Embryonic facial prominence (tissue), 1 donor: Measurements from ENCODE around the gene SLC12A8.

Source experiments
- DNase-seq: peaks from one replicate; pipeline ENCODE4 v3.0.0-alpha.2; 2016; ENCODE audit errors: extremely low spot score

The SLC12A8 gene

DNA sequence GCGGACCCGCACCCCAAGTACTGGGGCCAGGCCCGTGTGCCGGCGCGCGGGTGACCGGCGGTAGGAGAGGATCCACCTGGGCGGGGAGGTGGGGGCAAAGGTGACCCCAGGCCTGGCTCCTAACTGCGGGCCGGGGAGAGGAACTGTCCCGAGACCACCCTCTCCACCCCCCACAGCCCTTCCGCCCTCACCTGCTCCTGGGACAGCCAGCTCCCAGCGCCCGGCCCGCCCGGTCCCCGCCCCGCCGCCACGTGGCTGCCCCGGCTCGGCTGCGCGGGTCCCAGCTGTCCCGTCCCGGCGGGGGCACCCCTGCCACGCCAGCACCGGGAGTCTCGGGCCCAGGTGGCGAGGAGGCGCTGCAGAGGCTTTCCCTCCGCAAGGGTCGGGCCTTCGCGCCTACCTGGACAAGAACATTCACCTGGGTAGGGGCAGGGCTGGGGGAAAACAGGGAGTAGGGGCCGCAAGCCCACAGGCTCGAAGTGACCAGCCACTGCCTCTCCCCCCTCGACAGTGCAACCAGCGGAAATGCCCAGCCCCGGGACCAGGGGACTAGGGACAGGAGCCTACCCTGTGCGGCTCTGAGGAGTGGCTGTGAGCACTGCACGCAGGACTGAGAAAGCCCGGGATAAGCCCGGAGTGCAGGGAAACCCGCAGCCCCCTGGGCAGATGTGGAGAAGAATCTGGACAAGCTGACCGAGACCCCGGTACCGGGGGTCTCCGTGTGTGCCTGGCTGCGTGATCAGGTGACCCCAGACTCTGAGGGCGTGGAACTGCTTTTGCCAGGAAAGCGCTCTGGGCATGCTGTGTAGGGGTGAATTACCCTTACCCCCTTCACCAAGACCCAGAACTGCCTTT is at the start of gene SLC12A8:
Gene SLC12A8 (minus strand): TSS at position 240 of the 855 bp plus-strand sequence. CDS start 1,399 bp downstream, outside the sequence.
- DNase-seq: no peak

DNA sequence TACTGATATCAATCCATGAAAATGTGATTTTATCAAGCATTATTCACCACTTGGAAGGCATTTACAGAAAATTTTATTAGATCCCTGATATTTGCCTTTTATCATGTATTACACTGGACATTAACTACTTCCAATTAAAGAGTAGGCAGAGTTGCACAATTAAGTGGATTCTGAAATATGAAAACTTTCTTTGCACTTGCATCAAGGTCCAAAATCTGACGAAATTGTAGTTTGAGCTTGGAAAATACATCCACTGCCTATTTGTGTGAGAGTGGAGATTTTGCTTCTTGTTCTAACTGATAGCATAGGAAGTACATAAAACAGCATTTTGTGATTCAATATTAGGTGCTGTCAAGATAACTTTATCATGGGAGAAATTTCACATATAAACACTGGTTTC is 49.6 kb upstream of the SLC12A8 start:
- no peak for DNase-seq

- no peak for DNase-seq
These were observed 48.5 kb upstream of the SLC12A8 start for GRCh38 chr3:125261031-125261430.

- DNase-seq: no peak
These were observed 47.6 kb upstream of the SLC12A8 start for GRCh38 chr3:125260158-125260557.

DNA sequence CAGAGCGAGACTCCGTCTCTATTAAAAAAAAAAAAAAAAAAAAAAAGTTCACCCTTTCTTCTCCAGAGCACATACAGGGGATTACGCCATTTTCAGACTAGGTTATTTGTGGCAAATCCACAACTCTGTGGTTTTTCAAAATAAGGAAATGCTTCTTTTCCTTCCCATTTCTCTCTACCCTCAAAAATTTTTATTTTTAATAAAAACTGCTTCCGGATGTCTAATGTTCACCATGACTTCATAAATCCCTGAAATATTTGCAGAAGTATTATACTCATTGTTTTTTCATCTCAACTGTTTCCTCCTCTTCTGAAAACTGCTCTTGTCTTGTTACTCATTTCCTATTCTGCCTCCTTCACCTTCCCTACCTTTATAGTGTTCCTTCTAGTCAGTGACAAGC is 45.0 kb upstream of the SLC12A8 start:
- no peak for DNase-seq

GRCh38 chr3:125256675-125257074 is 44.1 kb upstream of the SLC12A8 start:
- no peak for DNase-seq

DNA sequence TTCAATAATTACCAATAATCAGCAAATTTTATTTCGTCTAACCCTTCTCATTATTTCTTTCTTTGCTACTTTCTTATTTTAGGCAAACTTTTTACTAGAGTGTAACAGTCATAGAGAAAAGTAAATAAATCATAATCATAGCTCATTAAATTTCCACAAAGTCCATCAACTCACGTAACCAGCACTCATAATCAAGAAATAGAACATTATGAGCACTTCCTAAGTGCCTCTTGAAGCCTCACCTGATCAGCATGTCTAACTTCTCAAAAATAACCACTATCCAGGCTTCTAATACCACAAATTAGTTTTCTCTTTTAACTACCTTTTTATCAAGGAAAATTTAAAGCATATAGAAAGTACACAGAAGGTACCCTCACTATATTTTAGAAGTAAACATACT is 38.4 kb upstream of the SLC12A8 start:
- DNase-seq: no peak

DNA sequence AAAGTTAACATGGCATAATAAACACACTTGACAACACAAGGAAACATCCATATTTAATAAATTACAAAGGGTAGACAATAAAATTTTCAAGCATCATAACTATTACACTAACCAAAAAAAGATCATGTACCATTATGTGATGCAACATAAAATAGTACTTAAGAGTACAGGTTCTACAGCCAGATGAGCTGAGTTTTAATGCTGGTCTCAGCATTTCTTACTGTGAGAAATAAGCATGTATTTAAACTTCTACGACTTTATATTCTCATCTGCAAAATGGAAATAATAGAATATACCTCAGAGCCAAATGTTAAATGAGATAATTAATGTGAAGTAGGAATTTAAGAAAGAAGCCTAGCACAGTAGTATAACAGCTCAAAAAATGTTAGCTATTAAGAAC is 33.7 kb upstream of the SLC12A8 start:
- no peak for DNase-seq

DNA sequence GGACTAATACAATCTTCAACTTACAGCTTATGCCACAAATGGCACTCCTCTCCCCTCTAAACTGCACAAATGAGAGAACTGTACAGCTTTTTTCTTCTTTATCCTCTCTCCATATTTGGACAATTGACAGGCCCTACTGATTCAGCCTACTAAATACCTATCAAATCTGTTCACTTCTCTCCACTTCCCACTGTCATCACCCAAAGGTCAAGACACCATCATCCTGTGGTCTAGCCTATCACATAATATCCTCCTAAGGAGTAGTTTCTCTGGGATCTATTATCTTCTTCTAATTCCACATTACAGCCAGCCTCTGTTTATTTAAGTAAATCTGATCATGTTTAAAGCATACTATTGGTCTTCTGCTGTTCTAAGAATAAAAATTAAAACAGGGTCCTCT is 33.0 kb upstream of the SLC12A8 start:
- no peak for DNase-seq

- DNase-seq: no peak
These were observed 27.9 kb upstream of the SLC12A8 start for GRCh38 chr3:125240496-125240895.

- DNase-seq: no peak
These were observed 26.7 kb upstream of the SLC12A8 start for GRCh38 chr3:125239266-125239665.

GRCh38 chr3:125238759-125239158 is 26.2 kb upstream of the SLC12A8 start:
- no peak for DNase-seq

GRCh38 chr3:125236331-125236903 is 23.9 kb upstream of the SLC12A8 start:
- DNase-seq: no peak

GRCh38 chr3:125234831-125235230 is 22.3 kb upstream of the SLC12A8 start:
- DNase-seq: no peak

DNA sequence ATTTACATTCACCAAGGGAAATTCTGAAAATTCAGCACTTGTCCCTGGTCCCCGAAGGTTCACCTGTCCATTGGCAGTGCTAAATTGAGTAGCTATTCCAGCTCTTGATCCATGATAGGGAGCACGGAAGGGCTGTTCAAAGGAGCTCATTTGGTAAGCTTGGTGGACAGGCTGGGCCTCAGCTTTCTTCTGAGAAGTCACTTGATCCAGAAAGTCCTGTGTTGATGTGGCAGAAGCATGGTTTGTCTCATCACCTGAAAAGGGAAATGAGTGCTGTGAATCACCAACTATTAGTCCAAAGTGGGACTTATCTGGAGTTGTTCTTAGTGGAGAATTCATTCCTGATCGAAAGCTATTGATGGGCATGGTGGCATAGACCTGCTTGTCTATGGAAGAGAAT is 19.9 kb upstream of the SLC12A8 start:
- no peak for DNase-seq

DNA sequence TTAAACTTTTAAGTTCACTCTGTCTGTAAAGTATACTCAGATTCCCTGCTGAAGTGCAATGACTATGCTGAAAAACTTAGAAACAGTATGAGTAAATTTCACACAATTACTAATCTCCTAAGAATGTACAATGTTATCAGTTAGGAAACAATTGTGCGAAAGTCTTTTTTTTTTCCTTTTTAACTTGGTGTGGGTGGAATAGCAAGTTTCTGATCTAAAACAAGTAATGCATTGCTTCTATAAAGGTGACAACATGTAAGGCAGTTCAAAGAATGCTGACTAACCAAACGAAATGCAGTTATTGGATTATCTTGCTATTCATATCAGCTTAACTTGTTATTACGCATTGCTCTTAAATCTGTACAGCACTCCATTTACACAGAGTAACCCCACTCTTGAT is 19.3 kb upstream of the SLC12A8 start:
- no peak for DNase-seq

GRCh38 chr3:125229707-125230106 is 17.2 kb upstream of the SLC12A8 start:
- no peak for DNase-seq

DNA sequence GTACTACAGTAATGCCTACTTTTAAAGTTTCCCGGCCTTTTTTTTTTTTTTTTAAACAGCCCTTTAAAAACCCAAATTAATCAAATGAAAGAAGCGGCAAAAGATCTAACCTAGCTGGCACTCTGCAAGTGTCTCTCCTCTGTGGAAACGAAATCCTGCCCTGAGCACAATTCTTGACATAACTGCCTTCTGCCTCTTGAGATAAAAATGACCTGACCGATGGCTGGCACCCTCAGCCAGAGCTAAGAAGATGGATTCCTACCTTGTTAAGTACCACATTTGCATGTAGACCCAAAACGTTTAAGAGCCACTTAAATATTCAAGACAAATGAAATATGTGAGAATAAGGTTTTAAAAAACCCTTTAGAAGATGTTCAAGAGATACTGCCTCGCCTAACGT is 16.6 kb upstream of the SLC12A8 start:
- no peak for DNase-seq

GRCh38 chr3:125221831-125222230 is 9.3 kb upstream of the SLC12A8 start:
- DNase-seq: no peak

DNA sequence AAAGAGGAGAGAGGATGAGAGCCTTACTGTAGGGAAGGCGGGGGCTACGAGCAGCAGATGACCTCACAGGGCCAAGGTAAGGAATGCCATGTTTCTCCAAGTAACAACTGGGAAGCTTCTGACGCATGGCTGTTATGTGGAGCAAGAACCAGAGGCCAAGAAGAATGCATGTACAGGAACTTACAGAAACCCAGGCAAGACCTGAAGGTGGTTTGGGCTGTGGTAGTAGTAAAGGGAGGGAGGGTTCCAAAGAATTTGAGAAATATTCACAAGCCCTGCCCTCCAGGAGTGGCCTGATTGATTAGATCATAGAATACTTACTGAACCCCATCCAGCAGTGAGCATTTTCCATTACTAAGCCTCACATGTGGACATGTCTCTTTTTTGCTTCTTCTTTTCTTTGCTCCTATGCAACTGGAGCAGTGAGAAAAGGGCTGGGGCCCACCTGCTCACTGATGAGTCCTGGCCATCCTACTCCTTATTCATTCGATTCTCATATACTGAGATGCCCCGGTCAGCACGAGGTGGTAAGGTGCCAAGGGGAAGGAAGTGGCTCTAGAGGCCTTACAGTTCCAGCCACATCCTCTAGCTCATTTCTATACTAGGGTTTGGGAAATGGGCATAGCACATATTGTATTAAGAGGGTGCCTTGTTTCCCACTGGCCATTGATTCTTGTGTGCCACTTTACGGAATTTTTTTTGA is 8.3 kb upstream of the SLC12A8 start:
- DNase-seq: no peak

- no peak for DNase-seq
These were observed 7.6 kb upstream of the SLC12A8 start for GRCh38 chr3:125220183-125220582.

GRCh38 chr3:125219261-125219701 is 6.7 kb upstream of the SLC12A8 start:
- DNase-seq: no peak

- DNase-seq: no peak
These were observed 2.2 kb upstream of the SLC12A8 start for GRCh38 chr3:125214738-125215137.
